Dermis blood vessel endothelial cell (primary cell): ENCODE data around the gene PHACTR2. TPM values are rescaled to one million over a fixed set of nuclear protein-coding genes. Genes with fewer than 3 reads are reported as not detected.
"Not testable (repeated sequence)": the region's sequence is repeated elsewhere in the genome, so short reads cannot be mapped to it uniquely, and the experiment has no call there.

Experiments
- DNase-seq: peaks from one replicate; pipeline ENCODE4 v3.0.0; 2010
- total RNA-seq: library from RNA; depleted of rRNA; stranded (reverse); fragments of >200 nt; gene quantifications from 2 replicates; pipeline ENCODE4 v1.2.3, GENCODE V29; 2014

The PHACTR2 gene
- total RNA-seq, 1 donor from 2014 or later = 199 TPM

DNA sequence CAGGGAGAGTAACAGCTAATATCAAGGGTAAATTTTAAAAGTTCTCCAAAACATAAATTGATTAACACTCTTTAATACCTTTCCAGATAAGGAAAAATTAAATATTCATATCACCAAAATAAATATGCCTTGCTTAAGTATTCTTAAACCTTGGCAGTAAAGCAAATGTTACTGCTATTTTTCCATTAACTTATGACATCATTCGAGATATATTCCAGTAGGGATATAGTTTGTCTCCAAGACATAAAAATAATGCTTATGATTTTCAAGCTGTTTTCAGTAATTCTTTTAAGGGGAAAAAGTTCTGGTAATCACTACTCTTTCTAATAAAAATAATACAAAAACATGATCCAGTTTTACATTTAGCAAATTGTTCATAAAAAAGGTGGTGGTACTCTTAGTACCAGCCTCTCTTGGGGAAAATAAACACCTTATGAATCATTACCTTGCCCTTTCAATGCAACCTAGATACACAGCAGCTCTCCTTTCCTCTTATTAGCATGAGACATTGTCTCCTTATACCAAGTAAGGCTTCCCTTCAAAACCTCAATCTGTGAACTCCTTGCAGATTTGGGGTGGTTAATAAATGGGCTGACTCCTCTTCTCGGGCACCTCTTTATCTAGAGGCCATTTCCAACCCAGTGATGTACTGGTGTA, 133.9 kb downstream of the PHACTR2 start:
- DNase-seq = no peak

- DNase-seq = no peak
Observed at GRCh38 chr6:143817621-143818020, 139.9 kb downstream of the PHACTR2 start.

DNA sequence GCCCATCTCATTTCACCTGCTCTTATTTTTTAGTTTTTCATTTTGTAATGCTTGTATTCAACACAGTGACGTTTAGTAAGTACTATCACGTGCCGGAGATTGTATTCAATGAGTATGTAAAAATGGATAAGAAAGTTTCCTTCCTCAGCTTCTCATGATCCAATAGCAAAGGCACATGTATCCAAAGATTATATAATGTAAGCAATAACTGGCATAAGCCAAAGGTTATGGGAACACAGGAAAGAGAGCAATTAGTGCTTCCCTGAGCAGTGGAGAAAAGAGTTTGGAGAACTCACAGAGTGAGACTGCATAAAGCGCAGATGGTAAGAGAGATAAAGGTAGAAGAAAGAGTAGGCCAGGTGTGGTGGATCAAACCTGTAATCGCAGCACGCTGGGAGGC, 143.6 kb downstream of the PHACTR2 start:
- peak; percentile 89 for DNase-seq

GRCh38 chr6:143822584-143823024, 144.8 kb downstream of the PHACTR2 start:
- DNase-seq = peak; percentile 85

- peak; percentile 94 for DNase-seq
Observed at GRCh38 chr6:143823548-143823947, 145.8 kb downstream of the PHACTR2 start.

- DNase-seq = no peak
Observed at GRCh38 chr6:143828572-143828971, 150.8 kb downstream of the PHACTR2 start.

GRCh38 chr6:143836150-143836549, 158.4 kb downstream of the PHACTR2 start:
- no peak for DNase-seq

DNA sequence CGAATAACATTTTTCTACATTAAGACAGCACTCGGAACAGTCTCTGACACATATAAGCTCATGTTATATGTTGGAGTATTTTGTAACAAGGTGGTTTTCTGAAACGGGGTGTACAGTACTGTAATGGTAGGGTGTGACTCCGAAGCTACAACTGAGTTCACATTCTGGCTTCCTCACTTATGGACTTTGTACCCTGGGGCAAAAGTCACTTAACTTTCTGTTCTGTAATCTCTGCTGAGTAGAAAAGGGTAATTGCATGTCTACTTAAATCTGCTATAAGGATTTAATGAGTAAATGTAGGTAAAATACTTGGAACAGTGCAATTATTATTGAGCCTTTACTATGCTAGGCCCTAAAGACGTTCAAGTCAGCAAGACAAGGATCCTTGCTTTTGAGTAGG, 160.6 kb downstream of the PHACTR2 start:
- no peak for DNase-seq

- DNase-seq = no peak
Observed at GRCh38 chr6:143839196-143839595, 161.4 kb downstream of the PHACTR2 start.

DNA sequence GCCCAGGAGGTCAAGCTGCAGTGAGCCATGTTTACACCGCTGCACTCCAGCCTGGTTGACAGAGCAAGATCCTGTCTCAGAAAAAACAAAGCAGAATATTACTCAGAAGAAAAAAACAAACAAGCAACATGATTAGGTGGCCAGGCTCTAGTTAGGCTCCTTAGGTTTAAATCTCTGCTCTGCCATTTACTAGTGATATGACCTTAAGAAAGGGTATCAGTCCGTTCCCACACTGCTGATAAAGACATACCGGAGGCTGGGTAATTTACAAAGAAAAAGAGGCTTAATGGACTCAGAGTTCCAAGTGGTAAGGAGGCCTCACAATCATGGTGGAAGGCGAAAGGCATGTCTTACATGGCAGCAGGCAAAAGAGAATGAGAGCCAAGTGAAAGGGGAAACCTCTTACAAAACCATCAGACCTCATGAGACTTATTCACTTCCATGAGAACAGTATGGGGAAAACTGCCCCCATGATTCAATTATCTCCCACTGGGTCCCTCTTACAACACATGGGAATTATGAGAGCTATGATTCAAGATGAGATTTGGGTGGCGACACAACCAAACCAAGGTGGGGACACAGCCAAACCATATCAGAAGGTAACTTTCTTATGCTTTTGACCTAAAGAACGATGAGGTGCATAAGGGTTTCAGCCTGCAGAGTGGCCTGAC, 163.0 kb downstream of the PHACTR2 start:
- DNase-seq = no peak

DNA sequence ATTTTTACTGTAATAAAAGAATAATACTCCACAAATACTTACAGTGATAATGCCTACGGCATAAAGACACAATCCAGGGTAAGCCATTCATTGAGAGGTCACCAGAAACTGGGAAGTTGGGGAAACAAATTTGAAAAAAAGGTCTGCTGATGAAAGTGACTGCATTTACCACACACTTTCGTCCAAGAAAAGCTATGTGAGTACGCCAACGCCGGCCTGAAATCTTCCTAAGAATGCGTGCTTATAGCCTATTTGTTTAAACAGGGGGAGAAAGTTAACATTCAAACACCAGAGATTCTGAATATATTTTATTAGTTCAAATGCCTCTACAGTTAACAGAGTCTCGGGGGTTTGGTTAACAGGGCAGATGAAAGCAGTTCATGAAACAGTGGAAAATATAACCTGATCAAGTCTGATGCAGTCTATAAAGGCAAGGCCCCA, 164.7 kb downstream of the PHACTR2 start:
- DNase-seq = no peak

DNA sequence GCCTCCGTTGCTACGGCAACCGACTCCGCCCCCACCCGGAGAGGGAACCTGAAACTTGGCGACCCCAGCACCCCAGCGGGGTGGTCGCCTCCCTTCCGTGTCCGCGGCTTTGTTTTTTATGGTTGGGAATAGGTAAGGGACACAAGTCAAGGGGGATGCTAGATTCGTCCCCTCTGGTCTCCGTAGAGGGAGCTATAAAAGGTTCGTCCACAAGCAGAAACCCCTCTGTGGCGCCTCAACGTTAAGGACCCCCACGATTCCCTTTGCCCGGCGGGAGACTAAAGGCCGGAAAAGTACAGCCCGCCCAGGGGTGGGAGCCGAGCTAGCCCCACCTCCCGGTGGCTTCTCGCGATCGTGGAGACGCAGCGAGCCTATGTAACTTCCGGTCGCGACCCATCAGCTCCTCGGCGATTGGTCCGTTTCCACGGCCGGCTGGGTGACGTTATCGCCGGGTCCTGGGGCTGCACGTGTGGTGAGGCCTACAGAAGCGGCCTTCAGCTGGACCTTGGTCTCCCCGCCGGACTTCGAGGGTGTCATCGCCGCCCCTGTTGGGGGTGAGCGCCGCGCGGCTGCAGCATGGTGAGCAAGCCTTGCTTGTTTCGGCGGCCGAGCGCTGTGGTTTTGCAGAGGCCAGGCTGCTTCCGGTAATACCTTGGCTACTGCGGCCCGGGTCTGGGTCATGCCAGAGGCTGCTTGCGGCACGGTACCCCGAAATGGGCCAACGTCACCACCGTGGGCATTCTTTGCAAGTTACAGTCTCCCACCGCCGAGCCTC, 165.3 kb downstream of the PHACTR2 start, which contains the start of gene LTV1:
Gene LTV1, plus strand, starts transcription at position 437 of the 775 bp plus-strand sequence. Its CDS starts 140 bp downstream, at position 577.
- DNase-seq = peak; percentile 98

GRCh38 chr6:143843677-143843999, 165.9 kb downstream of the PHACTR2 start:
- no peak for DNase-seq

DNA sequence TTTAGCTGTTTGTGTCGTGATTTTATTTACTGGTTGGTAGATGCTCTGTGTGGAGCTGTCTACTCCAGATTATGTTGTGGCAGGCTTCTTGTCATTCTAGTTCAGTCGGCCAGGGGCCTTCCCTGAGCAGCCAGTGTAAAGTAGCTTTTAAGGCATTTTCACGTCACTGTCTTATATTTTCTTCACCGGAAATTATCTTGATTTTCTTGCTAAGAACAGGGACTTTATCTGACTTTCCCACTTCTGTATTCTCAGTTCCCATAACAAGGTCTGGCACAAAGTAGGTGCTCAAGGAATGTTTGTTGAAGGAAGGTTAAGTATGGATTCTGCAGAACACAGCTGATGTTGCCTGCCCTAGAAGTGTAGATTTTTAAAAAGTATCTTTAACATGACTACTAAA, 166.2 kb downstream of the PHACTR2 start:
- peak; percentile 25 for DNase-seq

DNA sequence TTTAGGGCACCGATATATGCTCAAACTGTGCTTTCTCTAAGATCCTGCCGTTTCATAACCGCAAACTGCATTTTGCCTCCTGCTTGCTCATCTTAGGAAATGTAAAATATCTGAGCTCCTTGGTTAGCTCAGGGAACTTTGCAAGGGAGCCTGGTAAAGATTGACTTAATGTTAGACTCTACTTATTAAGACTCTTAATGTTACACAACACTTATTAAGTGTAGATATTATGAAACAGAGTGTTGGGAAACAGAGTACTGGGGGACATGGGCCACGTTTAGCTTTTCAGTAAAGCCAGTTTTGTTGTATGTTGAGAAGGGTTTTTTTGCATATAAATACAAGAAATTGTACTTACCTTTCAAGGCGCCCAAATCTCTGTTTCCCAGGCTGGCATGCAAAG, 167.3 kb downstream of the PHACTR2 start:
- no peak for DNase-seq

DNA sequence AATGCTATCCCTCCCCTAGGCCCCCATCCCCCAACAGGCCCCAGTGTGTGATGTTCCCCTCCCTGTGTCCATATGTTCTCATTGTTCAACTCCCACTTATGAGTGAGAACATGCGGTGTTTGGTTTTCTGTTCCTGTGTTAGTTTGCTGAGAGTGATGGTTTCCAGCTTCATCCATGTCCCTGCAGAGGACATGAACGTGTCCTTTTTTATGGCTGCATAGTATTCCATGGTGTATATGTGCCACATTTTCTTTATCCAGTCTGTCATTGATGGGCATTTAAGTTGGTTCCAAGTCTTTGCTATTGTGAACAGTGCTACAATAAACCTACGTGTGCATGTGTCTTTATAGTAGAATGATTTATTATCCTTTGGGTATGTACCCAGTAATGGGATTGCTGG, 173.9 kb downstream of the PHACTR2 start:
- not testable (repeated sequence) for DNase-seq

GRCh38 chr6:143855057-143855456, 177.3 kb downstream of the PHACTR2 start:
- not testable (repeated sequence) for DNase-seq

DNA sequence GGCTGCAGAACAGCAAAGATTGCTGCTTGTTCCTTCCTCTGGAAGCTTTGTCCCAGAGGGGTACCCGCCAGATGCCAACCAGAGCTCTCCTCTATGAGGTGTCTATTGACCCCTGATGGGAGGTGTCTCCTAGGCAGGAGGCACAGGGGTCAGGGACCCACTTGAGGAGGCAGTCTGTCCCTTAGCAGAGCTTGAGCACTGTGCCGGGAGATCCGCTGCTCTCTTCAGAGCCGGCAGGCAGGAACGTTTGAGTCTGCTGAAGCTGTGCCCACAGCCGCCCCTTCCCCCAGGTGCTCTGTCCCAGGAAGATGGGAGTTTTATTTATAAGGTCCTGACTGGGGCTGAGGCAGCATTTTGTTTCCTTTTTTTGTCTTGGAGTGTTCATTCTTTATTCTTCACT, 179.0 kb downstream of the PHACTR2 start:
- DNase-seq = not testable (repeated sequence)

- DNase-seq = no peak
Observed at GRCh38 chr6:143857651-143858050, 179.9 kb downstream of the PHACTR2 start.

- DNase-seq = no peak
Observed at GRCh38 chr6:143859891-143860660, 182.3 kb downstream of the PHACTR2 start.

- DNase-seq = no peak
Observed at GRCh38 chr6:143863771-143864170, 186.0 kb downstream of the PHACTR2 start.

DNA sequence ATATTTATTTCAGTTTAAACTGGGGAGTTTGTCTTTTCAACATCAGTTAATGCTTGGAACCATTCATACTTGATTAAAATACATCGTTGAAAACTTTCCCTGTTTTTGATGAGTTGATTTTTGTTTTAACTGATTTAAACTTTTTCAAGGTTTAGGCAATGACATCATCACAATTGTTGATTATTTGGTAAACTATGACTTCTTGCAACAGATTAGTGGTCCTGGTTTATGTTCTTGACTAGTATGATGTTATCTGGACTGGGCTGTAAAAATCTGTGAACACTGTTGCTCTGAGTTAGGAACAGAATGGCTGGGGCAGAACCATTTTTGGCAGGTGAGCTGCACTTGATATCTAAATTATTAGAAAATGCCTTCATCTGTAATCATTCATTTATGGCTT, 186.5 kb downstream of the PHACTR2 start, which contains the start of gene ZC2HC1B:
Gene ZC2HC1B, plus strand, starts transcription at position 241 of the 400 bp plus-strand sequence. Its CDS starts 66 bp downstream, at position 307.
- DNase-seq = no peak

DNA sequence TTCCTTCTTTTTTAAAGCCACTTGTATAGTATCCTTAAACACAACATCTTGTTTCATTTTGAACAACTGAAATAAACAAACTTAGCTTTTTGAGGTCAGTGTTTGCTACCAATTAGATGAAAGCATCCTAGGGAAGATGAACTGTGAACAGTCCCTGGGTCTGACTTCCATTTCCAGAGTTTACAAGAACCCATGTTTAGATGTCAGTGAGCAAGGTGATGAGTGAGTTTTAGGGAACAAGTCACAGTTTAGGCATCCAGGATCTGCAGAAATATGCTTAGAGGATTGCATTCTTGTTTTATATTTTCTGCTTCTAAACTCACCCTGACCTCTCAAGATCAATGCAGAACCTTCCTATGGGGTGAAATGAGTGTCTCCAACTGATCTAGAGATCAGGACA, 189.5 kb downstream of the PHACTR2 start:
- no peak for DNase-seq
